SK-N-SH (cell line): Measurements from ENCODE around the gene ETFDH. TPM values are rescaled to one million over a fixed set of nuclear protein-coding genes. Genes with fewer than 3 reads are reported as not detected.
A peak's percentile ranks its signal among the peaks of the same experiment; 100 is the strongest.

Experiments used
- EZH2phosphoT487 ChIP-seq: fragments of 200-600 bp; sonication (generic); IDR thresholded peaks from 2 replicates; pipeline ENCODE4 v1.6.1; 2017; ENCODE audit warnings: low read depth, mixed run types, mild to moderate bottlenecking, antibody characterized with exemption, moderate library complexity, borderline replicate concordance
- FOXM1 ChIP-seq: IDR thresholded peaks from 2 replicates; pipeline ENCODE4 v1.4.0; 2012; ENCODE audit warnings: low read depth, mild to moderate bottlenecking
- GABPA ChIP-seq: IDR thresholded peaks from 2 replicates; pipeline ENCODE4 v1.4.0; 2012; ENCODE audit warnings: low read depth, mild to moderate bottlenecking
- MEF2A ChIP-seq: IDR thresholded peaks from 2 replicates; pipeline ENCODE4 v1.4.0; 2012; ENCODE audit warnings: low read depth, borderline replicate concordance
- RFX5 ChIP-seq: IDR thresholded peaks from 2 replicates; pipeline ENCODE4 v1.6.1; 2012; ENCODE audit warnings: mild to moderate bottlenecking, improper control_type of control experiment, low read length
- RXRA ChIP-seq: IDR thresholded peaks from 2 replicates; pipeline ENCODE4 v1.4.0; 2012; ENCODE audit warnings: low read depth, mild to moderate bottlenecking, borderline replicate concordance
- TEAD4 ChIP-seq: IDR thresholded peaks from 2 replicates; pipeline ENCODE4 v1.4.0; 2012; ENCODE audit warnings: mild to moderate bottlenecking, borderline replicate concordance; ENCODE audit not compliant: insufficient read depth
- polyA plus RNA-seq, 3 experiments: library from polyadenylated mRNA; depleted of rRNA; stranded (reverse); fragments of >200 nt; gene quantifications; 2 replicates each; pipeline ENCODE4 v1.2.3, GENCODE V29; 2012
- TF ChIP-seq, protein P1 (sequence below): IDR thresholded peaks from 2 replicates; pipeline ENCODE4 v1.4.0; 2012; ENCODE audit warnings: low read depth, borderline replicate concordance
- TF ChIP-seq, protein P2 (sequence below): fragments of 150-350 bp; IDR thresholded peaks from 2 replicates; pipeline ENCODE4 v1.6.1; 2017; ENCODE audit warnings: antibody characterized with exemption, low read length, low read depth, borderline replicate concordance
- TF ChIP-seq, protein P3 (sequence below): IDR thresholded peaks from 2 replicates; pipeline ENCODE4 v1.4.0; 2012; ENCODE audit warnings: low read depth, borderline replicate concordance
- TF ChIP-seq, protein P4 (sequence below): IDR thresholded peaks from 2 replicates; pipeline ENCODE4 v1.4.0; 2012; ENCODE audit warnings: low read depth
- TF ChIP-seq, protein P5 (sequence below): IDR thresholded peaks from 2 replicates; pipeline ENCODE4 v1.6.1; 2012; ENCODE audit warnings: mild to moderate bottlenecking, low read depth, low read length, moderate library complexity

Gene ETFDH
- polyA plus RNA-seq, 1 of the 3 experiments (the other 2 are of a cell fraction), result 12.1 TPM

DNA sequence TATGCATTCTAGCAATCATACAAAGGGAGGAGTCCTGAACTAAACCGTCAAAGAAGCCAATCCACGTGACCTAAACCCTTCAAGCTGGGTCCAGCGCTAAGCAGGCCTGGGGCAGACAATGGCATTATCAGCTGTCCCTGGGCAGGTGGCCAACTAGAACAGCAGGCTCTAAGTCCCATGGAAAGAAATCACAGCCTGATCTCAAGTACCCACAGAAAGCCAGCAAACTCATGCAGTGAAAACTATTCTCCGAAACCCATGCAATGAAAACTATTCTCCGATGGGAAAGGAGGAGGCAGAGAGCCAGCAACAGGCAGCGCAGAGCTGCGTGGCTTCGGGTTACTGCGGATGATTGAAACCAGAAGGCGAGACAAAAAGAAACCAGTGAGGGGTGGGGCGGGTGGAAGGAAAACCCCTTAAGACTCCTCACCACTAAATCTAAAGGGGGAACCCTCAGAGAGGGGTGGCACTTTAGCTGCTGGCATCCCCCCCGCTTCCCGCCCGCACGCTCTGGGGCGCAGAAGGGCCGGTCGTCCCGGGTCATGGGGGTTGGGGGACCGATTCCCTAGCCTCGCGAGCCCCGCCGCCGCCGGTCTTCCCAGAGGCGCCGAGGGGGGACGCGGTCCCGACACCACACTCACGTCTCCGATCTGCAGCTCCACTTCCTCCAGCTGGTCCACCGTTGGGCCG is 976 bp upstream of the ETFDH start (continued):
- TF ChIP-seq, protein P1, sequence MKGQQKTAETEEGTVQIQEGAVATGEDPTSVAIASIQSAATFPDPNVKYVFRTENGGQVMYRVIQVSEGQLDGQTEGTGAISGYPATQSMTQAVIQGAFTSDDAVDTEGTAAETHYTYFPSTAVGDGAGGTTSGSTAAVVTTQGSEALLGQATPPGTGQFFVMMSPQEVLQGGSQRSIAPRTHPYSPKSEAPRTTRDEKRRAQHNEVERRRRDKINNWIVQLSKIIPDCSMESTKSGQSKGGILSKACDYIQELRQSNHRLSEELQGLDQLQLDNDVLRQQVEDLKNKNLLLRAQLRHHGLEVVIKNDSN, result peak; percentile 78
- TF ChIP-seq RFX5 (no peak), RXRA (no peak), FOXM1 (no peak), TEAD4 (no peak), GABPA (no peak), MEF2A (no peak), EZH2phosphoT487 (no peak)
- TF ChIP-seq, protein P2, sequence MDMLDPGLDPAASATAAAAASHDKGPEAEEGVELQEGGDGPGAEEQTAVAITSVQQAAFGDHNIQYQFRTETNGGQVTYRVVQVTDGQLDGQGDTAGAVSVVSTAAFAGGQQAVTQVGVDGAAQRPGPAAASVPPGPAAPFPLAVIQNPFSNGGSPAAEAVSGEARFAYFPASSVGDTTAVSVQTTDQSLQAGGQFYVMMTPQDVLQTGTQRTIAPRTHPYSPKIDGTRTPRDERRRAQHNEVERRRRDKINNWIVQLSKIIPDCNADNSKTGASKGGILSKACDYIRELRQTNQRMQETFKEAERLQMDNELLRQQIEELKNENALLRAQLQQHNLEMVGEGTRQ, result 0 out of 2 replicates have a peak, but pooled peaks have one; percentile 21
- TF ChIP-seq, protein P3, sequence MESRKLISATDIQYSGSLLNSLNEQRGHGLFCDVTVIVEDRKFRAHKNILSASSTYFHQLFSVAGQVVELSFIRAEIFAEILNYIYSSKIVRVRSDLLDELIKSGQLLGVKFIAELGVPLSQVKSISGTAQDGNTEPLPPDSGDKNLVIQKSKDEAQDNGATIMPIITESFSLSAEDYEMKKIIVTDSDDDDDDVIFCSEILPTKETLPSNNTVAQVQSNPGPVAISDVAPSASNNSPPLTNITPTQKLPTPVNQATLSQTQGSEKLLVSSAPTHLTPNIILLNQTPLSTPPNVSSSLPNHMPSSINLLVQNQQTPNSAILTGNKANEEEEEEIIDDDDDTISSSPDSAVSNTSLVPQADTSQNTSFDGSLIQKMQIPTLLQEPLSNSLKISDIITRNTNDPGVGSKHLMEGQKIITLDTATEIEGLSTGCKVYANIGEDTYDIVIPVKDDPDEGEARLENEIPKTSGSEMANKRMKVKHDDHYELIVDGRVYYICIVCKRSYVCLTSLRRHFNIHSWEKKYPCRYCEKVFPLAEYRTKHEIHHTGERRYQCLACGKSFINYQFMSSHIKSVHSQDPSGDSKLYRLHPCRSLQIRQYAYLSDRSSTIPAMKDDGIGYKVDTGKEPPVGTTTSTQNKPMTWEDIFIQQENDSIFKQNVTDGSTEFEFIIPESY, result no peak
- TF ChIP-seq, protein P4, sequence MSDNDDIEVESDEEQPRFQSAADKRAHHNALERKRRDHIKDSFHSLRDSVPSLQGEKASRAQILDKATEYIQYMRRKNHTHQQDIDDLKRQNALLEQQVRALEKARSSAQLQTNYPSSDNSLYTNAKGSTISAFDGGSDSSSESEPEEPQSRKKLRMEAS, result peak; percentile 90
- TF ChIP-seq, protein P5, sequence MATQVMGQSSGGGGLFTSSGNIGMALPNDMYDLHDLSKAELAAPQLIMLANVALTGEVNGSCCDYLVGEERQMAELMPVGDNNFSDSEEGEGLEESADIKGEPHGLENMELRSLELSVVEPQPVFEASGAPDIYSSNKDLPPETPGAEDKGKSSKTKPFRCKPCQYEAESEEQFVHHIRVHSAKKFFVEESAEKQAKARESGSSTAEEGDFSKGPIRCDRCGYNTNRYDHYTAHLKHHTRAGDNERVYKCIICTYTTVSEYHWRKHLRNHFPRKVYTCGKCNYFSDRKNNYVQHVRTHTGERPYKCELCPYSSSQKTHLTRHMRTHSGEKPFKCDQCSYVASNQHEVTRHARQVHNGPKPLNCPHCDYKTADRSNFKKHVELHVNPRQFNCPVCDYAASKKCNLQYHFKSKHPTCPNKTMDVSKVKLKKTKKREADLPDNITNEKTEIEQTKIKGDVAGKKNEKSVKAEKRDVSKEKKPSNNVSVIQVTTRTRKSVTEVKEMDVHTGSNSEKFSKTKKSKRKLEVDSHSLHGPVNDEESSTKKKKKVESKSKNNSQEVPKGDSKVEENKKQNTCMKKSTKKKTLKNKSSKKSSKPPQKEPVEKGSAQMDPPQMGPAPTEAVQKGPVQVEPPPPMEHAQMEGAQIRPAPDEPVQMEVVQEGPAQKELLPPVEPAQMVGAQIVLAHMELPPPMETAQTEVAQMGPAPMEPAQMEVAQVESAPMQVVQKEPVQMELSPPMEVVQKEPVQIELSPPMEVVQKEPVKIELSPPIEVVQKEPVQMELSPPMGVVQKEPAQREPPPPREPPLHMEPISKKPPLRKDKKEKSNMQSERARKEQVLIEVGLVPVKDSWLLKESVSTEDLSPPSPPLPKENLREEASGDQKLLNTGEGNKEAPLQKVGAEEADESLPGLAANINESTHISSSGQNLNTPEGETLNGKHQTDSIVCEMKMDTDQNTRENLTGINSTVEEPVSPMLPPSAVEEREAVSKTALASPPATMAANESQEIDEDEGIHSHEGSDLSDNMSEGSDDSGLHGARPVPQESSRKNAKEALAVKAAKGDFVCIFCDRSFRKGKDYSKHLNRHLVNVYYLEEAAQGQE, result no peak
- TF ChIP-seq, all 33 proteins: peak for 12
